GM18526 (cell line): Measurements from ENCODE around the gene INTS15.

Experiments used
- POLR2A ChIP-seq: IDR thresholded peaks from 3 replicates; pipeline ENCODE4 v1.6.1; 2011; ENCODE audit not compliant: insufficient read length; ENCODE audit errors: extremely low read depth

Gene INTS15

DNA sequence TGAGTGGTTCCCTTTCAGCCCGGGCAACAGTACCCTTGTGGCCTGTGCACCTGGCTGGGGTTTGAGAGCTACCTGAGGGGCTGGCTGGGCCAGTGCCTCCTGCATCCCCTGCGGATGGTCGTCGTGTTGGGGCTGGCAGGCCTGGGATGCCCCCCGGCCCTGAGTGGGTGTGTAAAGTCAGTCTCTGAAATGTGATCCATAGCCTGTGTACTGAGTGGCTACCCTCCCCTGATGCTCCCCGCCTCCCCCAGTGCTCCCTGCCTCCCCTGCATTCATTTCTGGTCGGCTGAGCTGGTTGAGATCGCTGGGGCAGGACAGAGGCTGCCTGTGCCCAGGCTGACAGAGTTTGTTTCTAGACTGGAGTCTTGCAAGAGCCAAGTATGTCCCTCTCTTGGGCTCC lies 56.6 kb downstream of the INTS15 start:
- TF ChIP-seq POLR2A, result no peak

DNA sequence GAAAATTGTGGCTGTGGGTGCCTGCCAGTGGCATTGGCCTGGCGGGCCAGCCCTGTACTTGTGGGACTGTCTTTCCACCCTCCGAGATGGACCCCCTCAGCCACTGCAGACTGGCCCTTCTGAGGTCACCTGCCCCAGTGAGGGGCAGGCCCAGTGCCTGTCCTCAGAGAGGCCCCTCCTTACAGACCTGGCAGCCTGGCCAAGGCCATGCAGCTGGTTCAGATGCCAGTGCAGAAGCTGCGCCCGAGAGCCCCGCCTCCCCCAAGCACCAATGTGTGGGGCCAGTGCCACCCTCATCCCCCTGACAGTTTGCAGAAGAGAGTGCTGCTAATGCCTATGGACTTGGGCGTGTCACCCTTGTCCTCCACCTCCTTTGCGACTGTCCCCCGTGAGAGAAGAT lies 57.3 kb downstream of the INTS15 start:
- TF ChIP-seq POLR2A, result no peak

DNA sequence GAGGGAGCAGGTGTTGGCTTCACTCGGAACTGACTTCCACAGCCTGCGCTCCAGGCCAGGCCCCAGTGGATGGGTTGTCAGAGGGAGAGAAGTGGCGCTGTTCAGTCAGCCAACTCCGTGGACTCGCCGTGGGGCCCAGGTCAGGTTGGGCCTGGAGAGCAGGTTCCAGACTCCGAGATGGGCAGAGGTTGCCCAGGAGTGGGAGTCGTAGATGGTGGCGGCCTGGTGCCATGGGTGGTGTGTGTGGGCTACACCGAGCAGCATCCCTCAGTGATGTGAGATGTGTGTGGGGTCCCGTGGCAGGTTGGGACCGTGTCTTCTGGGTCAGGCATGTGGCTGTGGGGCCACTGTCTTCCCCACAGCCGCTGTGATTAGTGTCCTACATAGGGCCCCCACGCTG lies 57.7 kb downstream of the INTS15 start:
- no peak for TF ChIP-seq POLR2A

DNA sequence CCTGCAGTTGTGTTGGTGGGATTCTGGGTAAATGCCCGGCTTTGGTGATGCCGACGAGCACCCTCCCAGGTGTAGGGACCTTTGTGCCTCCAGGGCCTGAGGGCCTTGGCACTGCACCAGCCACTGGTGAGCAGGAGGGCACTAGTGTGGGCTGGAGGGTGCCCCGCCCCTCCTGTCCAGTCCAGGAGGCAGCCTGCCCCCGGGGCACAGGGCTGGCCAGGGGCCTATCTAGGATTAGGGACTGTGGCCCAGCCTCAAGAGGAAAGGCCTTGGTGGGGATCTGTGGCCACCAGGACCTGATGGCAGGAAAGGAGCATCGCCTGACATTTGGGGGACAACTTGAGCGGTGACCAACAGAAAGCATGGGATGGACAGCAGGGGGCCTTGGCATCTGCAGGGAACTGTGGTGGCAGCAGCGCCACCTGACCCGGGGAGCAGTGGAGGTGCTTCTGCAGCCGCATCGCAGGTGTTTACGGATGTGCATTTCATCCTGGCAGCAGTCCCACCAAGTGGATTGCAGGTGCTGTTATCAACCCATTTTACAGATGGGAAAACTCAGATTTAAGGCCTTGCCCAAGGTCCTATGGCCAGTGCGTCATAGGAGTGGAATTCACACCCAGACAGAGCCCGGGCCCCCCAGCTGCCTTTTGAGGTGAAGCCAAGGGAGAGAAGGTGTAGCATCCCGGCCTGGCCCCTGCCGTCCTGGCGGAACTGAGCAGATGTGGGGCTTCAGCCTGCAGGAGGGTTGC lies 58.4 kb downstream of the INTS15 start:
- TF ChIP-seq POLR2A, result no peak

DNA sequence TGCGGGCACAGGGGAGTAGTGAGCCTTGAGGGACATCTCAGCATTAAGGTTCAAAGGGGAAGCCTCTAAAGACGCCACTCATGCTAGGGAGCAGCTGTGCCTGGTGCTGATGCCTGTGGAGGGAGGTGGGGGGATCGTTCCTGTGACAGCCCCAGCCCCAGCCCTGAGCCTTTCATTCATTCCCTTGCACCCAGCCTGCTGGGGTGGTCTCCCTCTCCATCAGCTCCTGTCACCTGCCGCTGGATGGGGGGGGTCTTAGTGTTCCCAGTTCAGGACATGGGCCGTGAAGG lies 58.9 kb downstream of the INTS15 start:
- no peak for TF ChIP-seq POLR2A

DNA sequence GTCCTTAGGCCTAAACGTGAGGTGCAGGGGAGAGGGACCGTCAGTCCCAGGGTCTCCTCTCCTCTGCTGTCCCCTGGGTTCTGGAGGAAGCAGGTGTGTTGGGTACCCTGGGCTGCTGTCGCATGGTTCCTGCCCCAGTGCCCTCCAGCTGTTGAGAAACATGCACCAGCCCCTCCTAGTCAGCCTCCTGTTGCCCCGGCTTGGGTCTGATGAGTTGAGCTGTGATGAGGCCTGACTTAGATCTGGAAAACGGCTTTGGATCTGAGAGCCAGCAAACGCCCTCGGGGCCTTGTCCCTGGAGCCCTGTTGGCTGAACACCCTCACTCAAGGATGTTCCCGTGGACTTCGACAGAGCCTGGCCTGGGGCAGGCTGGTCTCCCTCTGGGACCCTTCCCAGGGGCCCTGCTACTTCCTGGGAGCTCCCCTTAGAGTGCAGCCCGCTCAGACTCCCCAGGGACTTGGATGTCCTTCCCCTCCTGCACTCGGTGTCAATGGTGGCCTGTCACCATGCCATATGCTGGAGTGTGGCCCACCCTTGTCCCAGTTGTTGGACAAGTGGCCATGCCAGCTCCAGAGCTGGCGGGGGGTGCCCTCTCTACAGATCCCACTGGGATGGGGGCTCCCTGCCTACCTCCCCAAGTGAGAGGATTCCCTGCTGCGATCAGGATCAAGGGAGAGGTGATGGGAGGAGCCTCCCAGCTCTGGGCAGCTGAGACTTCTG lies 59.6 kb downstream of the INTS15 start:
- no peak for TF ChIP-seq POLR2A

DNA sequence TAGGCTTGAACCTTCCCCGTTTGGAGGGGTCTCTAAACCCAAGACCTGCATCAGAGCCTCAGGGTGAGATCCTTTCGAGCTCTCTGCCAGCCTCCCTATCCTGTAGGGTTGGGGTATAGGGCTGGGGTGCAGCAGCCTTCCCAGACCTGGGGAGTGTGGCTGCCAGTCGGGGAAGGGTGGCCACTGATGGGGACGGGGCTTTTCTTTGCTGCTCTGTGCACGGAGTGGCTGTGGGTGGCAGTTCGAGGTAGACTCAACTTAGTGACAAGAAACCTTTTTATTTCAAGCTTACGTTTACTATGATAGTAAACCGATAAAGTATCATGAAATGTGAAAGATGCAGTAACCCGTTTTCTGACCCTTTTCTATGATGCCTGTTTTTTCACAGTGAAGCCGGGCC lies 60.3 kb downstream of the INTS15 start:
- no peak for TF ChIP-seq POLR2A

DNA sequence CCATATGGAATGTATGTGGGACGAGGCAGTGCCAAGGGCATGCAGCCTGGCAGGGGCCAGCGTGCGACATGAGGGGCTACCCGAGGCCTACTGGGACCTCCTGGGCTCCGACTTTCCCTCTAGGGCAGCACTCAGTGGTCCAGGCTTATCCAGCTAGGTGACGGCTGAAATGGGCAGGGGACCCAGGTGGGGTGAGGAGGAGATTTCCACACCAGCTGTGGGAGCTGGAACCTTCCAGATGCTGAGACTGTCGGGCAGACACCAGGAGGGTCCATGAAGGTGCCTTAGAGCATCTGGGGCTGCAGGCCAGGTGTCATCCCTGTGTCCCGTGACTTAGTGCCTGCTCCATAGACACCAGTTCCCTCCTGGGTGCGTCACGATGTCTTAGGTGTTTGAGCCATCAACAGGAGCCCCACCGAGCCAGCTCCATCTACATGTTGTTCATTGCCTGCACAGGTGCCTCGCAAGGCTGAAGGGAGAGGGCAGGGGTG lies 60.7 kb downstream of the INTS15 start:
- TF ChIP-seq POLR2A, result no peak

DNA sequence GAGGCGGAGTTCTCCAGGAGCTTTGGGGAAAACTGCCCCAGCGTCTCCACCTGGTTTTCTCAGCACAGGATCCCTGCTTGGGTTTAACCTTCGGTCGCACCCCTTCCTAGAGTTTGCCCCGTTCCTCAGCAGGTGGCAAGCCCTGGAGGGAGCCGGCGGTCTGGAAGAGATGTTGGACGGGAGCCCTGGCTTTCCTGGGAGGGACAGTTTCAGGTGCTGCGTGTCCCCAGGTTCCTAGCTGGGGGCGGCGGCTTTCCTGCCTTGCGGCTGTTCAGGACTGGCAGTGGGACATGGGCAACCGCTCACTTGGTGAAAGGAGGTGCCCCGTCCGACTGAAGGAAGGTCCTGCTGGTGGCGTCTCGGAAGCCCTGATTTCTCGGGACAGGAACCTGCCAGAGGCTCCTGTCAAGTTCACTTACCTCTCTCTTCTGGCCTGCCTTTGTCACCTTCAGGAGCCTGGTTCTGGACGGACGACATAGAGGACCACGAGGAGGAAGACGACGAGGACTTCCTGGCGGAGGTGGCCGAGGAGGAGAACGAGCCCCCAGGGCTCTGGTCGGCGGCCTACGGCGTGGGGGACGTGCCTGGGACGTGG lies 62.1 kb downstream of the INTS15 start:
- no peak for TF ChIP-seq POLR2A

DNA sequence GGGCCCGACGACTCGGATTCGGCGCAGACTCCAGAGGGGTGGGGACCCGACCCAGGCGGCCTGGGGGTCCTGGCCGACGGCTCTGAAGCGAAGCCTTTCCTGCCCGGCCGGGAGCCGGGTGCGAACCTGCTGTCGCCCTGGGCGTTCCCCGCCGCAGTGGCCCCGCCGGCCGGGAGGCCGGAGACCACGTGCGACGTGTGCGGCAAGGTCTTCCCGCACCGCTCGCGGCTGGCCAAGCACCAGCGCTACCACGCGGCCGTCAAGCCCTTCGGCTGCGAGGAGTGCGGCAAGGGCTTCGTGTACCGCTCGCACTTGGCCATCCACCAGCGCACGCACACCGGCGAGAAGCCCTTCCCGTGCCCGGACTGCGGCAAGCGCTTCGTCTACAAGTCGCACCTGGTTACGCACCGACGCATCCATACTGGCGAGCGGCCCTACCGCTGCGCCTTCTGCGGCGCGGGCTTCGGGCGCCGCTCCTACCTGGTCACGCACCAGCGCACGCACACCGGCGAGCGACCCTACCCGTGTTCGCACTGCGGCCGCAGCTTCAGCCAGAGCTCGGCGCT lies 62.7 kb downstream of the INTS15 start:
- no peak for TF ChIP-seq POLR2A

DNA sequence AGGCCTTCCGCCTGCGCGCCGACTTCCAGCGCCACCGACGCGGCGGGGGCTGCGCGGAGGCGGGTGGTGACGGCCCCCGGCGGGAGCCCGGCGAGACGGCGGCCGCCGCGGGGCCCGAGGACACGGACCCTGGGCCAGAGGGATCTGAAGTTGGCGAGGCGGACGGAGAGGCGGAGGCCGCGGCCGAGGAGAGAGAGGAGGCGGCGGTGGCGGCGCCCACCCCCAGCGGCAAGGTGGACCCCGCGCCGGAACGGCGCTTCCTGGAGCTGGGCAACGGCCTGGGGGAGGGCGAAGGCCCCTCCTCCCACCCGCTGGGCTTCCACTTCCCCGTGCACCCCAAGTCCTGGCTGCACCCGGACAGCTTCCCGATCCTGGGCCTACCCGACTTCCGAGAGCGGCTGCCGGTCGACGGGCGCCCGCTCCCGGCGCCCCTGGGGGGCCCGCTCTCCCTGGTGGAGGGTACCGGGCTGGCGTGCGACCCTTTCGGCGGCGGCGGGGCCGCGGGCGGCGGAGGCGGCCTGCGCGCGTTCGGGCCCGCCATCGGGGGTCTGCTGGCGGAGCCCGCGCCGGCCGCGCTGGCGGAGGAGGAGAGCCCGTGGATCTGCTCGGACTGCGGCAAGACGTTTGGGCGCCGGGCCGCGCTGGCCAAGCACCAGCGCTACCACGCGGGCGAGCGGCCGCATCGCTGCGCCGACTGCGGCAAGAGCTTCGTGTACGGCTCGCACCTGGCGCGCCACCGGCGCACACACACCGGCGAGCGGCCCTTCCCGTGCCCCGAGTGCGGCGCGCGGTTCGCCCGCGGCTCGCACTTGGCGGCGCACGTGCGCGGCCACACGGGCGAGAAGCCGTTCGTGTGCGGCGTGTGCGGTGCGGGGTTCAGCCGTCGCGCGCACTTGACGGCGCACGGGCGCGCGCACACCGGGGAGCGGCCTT lies 63.5 kb downstream of the INTS15 start:
- TF ChIP-seq POLR2A, result no peak

DNA sequence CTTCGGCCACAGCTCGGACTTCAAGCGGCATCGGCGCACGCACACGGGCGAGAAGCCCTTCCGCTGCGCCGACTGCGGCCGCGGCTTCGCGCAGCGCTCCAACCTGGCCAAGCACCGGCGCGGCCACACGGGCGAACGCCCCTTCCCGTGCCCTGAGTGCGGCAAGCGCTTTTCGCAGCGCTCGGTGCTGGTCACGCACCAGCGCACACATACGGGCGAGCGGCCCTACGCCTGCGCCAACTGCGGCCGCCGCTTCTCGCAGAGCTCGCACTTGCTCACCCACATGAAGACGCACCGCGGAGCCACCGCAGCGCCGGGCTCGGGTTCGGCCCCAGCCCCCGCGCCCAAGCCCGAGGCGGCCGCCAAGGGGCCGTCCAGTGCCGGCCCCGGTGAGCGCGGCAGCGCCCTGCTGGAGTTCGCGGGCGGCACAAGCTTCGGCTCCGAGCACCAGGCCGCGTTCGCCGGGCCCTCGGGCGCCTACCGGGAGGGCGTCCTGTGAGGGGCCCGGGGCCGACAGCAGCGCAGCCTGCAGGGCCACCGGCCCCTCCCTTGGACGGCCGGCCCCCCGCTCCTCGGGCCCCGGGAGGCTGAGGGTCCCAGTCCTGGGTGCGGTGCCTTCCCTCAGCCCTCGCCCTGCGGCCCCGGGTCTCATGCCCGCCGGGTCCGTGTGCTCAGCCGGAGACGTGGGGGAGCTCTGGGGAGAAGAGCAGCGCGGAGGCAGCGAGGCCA lies 64.5 kb downstream of the INTS15 start:
- TF ChIP-seq POLR2A, result no peak

DNA sequence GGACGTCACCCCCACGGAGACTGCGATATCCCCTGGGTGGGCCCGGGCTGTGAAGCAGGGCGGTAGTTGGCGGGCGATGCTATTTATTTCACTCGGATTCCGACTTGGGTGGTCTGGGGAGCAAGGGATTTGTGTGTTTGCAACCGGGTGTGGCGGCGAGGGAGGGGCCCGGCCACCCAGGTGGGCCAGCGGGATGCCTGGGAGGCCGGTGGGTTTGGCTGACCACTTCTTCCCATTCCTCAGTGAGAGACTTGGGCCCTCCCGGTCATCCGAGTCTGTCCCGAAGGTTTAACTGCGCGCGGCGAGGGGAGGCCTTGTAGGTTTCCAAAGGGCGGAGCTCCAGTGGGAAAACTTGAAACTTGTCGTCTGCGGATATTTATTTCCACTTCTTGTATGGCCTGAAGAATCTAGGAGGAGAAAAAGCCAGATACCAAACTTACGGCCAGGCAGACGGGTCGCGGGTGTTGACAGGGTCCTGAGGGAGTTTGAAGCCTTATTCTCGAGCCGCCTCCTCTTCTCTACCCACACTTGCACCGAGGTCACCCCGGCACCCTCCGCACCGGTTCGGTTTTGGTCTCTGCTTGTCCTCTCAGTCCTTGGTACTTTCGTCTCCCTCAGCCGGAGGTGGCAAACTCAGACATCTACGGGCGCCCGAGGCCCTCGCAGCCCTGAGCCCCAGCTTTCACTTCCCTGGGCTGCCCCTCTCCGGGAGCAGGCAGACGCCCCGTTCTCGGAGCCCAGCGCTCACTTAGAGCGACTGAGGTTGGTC lies 65.2 kb downstream of the INTS15 start:
- no peak for TF ChIP-seq POLR2A

DNA sequence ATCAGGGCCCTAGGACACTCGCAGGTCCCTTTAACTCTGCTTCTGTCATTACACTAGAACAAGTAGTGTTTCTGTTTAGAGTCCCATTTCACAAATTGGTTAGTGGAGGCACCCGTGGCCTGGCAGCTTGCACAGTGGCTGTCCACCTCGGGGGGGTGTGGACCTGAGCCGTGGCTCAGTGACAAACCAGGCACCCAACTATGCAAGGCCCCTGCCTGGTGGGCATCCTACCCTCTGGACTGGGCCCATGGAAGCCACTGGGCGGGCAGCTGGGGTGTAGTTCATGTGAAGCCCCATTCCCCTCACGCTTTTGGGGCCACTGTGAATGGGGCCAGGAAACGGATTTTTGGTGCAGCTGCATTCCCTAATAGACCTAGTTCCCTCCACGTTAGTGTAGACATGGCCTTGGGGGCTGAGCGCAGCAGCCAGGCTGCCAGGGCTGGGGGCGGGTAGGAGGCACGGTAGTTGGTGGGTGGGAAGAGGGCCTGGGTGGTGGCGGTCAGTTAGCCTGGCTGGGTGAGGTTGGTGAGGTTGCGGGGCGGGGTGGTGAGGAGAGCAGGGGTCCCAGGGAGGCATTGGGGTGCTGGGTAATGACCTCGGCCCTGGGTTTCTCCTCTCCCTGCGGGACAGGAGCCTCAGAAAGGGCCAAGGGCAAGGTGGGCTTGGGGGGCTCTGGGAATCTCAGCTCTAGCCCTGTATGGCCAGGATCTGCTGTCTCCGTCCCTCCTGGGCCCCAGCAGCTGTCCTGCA lies 66.0 kb downstream of the INTS15 start:
- no peak for TF ChIP-seq POLR2A
